GM21423 (cell line): Measurements from ENCODE around the gene PAOX.
A peak's percentile ranks its signal among the peaks of the same experiment; 100 is the strongest.
"Not testable (repeated sequence)": the region's sequence is repeated elsewhere in the genome, so short reads cannot be mapped to it uniquely, and the experiment has no call there.

Experiments
- ATAC-seq: cut with Tn5 transposase; IDR thresholded peaks from one replicate; pipeline ENCODE4 v1.9.1; 2021; ENCODE audit warnings: mild to moderate bottlenecking, moderate library complexity; ENCODE audit not compliant: unreplicated experiment

PAOX gene

DNA sequence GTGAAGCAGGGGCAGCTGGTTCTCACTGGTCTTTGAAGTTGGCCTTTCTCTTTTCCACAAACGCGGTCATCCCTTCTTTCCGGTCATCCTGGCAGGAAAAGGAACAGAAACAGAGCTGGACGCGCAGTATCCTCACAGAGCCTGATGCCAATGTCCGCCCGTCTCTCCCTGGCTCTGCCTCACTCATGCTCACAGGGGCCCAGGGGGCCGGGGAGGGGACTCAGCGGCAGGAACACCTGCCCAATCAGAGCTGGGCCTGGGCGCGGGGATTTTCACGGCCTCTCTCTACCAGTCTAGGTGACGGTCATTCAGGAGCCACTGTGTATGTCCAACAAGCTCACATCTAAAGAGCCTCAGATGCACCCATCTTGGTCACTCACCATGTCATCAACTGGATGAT is 16.2 kb upstream of the PAOX start:
- no peak for ATAC-seq

- no peak for ATAC-seq
Observed at GRCh38 chr10:133364645-133365431, 14.2 kb upstream of the PAOX start.

- ATAC-seq: no peak
Observed at GRCh38 chr10:133365461-133366129, 13.5 kb upstream of the PAOX start.

- no peak for ATAC-seq
Observed at GRCh38 chr10:133366130-133366478, 13.0 kb upstream of the PAOX start.

DNA sequence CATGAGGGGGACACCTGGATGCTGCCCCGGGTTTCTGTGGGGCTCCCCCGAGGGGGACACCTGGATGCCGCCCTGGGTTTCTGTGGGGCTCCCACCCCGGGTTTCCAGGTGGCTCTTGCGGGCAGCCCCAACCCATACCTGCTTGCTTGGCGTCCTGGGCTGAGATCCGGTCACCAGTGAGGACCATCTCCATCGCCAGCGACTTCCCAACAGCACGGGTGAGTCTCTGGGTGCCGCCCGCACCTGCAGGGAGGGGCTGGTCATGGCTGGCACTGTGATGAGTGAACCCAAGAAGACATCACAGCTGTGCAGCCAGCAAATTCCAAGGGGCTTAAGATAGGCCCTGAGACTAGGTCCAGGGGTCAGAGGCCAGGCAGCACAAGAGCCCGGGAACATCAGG is 12.3 kb upstream of the PAOX start:
- no peak for ATAC-seq

GRCh38 chr10:133367461-133367860 is 11.6 kb upstream of the PAOX start:
- not testable (repeated sequence) for ATAC-seq

- no peak for ATAC-seq
Observed at GRCh38 chr10:133368153-133368552, 10.9 kb upstream of the PAOX start.

DNA sequence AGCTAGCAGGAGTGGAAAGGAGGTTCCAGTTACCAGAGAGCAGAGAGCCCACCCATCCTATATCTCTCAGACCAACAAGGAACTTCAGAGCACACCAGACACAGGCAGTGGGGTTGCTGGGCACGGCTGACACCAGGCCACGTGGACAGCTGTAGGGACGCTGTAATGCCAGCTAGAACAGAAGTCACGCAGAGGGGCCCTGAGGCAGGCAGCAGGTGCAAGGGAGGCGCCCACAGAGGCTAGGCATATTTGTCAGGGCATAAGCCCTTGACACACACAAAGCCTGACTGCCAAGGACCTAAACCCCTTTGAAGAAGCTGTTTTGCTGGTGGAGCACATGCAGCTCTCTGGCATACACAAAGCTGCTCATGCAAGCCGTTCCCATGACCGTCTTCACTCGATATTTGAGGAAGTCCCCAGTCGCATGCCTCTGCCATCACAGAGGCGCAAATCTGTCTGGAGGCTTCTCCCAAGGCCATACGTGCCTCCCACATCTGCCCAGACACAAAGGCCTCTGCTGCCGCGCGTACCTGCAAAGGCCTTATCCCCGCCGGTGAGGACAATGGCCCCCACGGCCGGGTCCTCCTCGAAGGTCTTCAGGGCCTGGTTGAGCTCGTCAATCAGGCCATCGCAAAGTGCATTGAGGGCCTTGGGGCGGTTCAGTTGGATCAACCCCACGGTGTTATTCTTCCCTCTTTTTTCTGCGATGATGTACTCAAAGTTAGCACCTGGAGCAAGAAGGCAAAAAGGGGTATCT is 8.9 kb upstream of the PAOX start:
- ATAC-seq: no peak

DNA sequence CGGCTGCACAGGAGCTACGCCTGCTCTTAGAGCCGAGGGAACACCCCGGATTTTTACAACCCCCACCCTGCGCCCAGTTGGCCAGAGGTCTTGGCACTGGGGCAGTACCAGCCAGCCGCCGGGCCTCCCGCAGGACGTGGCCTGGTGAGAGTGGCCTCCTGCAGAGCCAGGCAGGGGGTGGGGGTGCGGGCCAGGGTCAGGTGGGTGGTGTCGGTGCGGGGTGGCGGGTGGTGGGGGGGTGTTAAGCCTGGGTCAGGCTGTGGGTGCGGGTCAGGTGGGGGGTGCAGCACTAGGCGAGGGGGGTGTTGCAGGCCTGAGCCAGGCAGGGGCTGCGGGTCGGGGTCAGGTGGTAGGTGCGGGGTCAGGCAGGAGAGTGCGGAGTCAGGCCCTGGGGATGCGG is 6.6 kb upstream of the PAOX start:
- no peak for ATAC-seq

- peak; percentile 97 for ATAC-seq
Observed at GRCh38 chr10:133373174-133374090, 5.6 kb upstream of the PAOX start, which contains the start of gene ECHS1. ECHS1 (minus strand) TSS chr10:133373354; CDS start chr10:133373333, 21 bp downstream.

- ATAC-seq: no peak
Observed at GRCh38 chr10:133375357-133376115, 3.5 kb upstream of the PAOX start.

DNA sequence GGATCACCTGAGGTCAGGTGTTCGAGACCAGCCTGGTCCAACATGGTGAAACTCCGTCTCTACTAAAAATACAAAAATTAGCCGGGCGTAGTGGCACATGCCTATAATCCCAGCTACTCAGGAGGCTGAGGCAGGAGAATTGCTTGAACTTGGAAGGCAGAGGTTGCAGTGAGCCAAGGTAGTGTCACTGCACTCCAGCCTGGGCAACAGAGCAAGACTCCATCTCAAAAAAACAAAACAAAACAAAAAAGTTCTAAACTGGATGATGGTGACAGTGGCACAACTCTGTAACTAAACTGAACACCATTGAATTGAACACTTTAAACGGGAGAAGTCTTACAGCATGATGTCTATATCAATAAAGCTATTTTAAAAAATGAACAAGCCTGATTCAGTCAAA is 2.9 kb upstream of the PAOX start:
- ATAC-seq: not testable (repeated sequence)

DNA sequence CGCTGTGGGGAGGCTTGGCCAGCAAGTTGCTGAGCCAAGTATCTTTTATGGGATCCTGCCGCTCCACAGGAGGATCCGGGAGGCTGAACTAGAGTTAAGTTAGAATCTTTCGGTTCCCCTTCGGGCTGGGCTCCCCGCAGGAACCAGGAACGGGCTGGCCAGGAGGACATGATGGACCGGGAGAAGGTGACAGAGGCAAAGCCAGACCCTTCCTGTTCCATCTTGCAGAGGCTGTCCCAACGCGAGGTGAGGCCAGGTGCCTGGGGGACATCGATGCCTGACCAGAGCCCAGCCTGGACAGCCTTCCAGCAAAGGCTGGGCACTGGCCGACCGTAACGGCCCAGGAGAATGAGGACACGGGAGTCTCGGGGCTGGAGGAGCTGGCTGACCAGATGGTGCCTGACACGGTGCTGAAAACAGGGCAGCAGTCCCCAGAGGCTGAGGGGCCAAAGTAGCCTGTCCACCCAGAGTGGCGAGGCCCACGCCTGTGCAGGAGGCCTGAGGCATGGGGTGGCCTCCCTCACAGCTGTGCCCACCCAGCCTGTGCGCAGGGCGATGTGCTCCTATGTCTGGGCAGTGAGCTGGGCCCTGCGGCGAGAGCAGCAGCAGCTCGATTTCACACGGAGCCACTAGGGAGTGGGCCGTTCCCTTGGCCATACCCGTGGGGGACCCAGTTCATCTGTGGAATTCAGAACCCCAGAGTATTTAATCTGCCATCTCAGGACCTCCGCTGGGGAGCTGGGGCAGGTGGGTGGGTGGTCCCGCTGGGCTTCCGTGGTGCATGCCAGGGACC is 1.8 kb upstream of the PAOX start:
- ATAC-seq: no peak

DNA sequence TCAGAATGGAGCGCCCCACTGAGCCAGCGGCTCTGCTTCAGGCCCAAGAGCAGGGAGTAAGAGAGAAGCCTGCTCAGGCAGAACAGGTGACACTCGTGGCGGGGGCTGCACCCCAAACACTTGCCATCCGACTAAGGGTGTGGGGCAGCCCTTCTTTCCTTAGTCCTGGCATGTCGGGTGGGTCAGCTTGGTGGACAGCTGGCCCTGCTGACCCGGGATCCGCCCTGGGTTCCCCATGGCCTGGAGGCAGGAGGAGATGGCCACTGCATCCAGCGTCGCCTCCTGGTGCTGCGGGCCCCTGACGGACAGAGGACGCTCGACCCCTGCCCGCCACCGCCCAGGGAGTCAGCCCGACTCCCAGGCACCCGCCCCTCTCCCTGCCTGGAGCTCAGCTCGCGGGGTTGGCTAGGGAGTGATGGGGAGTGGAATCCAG is 1.2 kb upstream of the PAOX start:
- ATAC-seq: no peak

GRCh38 chr10:133378251-133379096 is 588 bp upstream of the PAOX start:
- peak; percentile 44 for ATAC-seq

GRCh38 chr10:133379801-133380666 is 972 bp downstream of the PAOX start:
- ATAC-seq: peak; percentile 7

GRCh38 chr10:133381036-133381435 is 2.0 kb downstream of the PAOX start:
- ATAC-seq: no peak
